IMR-90 (cell line): ENCODE results near the gene FGD5. TPM values are rescaled to one million over a fixed set of nuclear protein-coding genes. Genes with fewer than 3 reads are reported as not detected.

Source experiments
- ATAC-seq: fragments of 200-7000 bp; cut with Tn5 transposase; 2 replicates; pipeline ENCODE4 v1.9.1; 2020; ENCODE audit warnings: low read depth, mild to moderate bottlenecking, moderate library complexity
- BruUV-seq: library from RNA; stranded (reverse); fragments of 400-500 nt; replicated peaks from 2 replicates; lab custom pipeline; 2021; lab: Mats Ljungman, UMichigan
- CTCF ChIA-PET: fragments of 300-600 bp; formaldehyde crosslinking; extraction: SDS; loops from one replicate; lab custom pipeline; 2021; ENCODE audit warnings: antibody characterized with exemption; lab: Yijun Ruan, JAX
- POLR2A ChIA-PET: fragments of 300-600 bp; sonication (Branson Sonifier 250); formaldehyde crosslinking; loops from one replicate; lab custom pipeline; 2022; ENCODE audit warnings: antibody characterized with exemption; ENCODE audit not compliant: unreplicated experiment; lab: Charles Lee
- DNase-seq: peaks from one replicate; pipeline ENCODE4 v3.0.0; 2013
- H2AFZ ChIP-seq: replicated peaks from 2 replicates; pipeline ENCODE3; 2013; ENCODE audit warnings: low read length, mild to moderate bottlenecking; ENCODE audit not compliant: poor library complexity
- H2AK5ac ChIP-seq: 2 replicates; pipeline ENCODE4 v1.6.1; 2013; ENCODE audit warnings: low read depth, low read length, inconsistent platforms
- H2AK9ac ChIP-seq: replicated peaks from 2 replicates; pipeline ENCODE3; 2013; ENCODE audit warnings: mild to moderate bottlenecking, low read depth, low read length, moderate library complexity; ENCODE audit not compliant: poor library complexity
- H2BK120ac ChIP-seq: 2 replicates; pipeline ENCODE4 v1.6.1; 2013; ENCODE audit warnings: low read depth, low read length, inconsistent platforms
- H2BK15ac ChIP-seq: 3 replicates; pipeline ENCODE4 v1.6.1; 2013; ENCODE audit warnings: low read depth, low read length, inconsistent platforms
- H2BK20ac ChIP-seq: 2 replicates; pipeline ENCODE4 v1.6.1; 2013; ENCODE audit warnings: low read depth, mild to moderate bottlenecking, inconsistent platforms, low read length, moderate library complexity
- H2BK5ac ChIP-seq: 2 replicates; pipeline ENCODE4 v1.6.1; 2013; ENCODE audit warnings: mild to moderate bottlenecking, low read depth, low read length, inconsistent platforms; ENCODE audit not compliant: poor library complexity, severe bottlenecking
- H3K14ac ChIP-seq: replicated peaks from 2 replicates; pipeline ENCODE4 v1.6.1; 2013; ENCODE audit warnings: low read depth, low read length, inconsistent platforms
- H3K18ac ChIP-seq: 2 replicates; pipeline ENCODE4 v1.6.1; 2013; ENCODE audit warnings: low read depth, low read length, control low read depth
- H3K23ac ChIP-seq: 2 replicates; pipeline ENCODE4 v1.6.1; 2013; ENCODE audit warnings: low read depth, low read length, inconsistent platforms
- H3K27ac ChIP-seq: 2 replicates; pipeline ENCODE4 v1.5.1; 2013; ENCODE audit warnings: mild to moderate bottlenecking, control low read depth, low read length; ENCODE audit not compliant: insufficient read depth
- H3K27me3 ChIP-seq: 2 replicates; pipeline ENCODE4 v1.6.1; 2013; ENCODE audit warnings: low read length; ENCODE audit not compliant: control insufficient read depth, insufficient read depth
- H3K36me3 ChIP-seq: 2 replicates; pipeline ENCODE4 v1.6.1; 2013; ENCODE audit warnings: low read length, mixed read lengths; ENCODE audit not compliant: control insufficient read depth, insufficient read depth
- H3K4ac ChIP-seq: 2 replicates; pipeline ENCODE4 v1.6.1; 2013; ENCODE audit warnings: low read depth, low read length, inconsistent platforms
- H3K4me1 ChIP-seq: 2 replicates; pipeline ENCODE4 v1.6.1; 2013; ENCODE audit warnings: low read length, mixed read lengths; ENCODE audit not compliant: control insufficient read depth, insufficient read depth
- H3K4me2 ChIP-seq: 2 replicates; pipeline ENCODE4 v1.6.1; 2013; ENCODE audit warnings: low read depth, mild to moderate bottlenecking, control low read depth, low read length, moderate library complexity
- H3K4me3 ChIP-seq: 2 replicates; pipeline ENCODE4 v1.5.1; 2013; ENCODE audit warnings: low read depth, mild to moderate bottlenecking, control low read depth, low read length, moderate library complexity; ENCODE audit not compliant: insufficient read depth
- H3K56ac ChIP-seq: 2 replicates; pipeline ENCODE4 v1.6.1; 2013; ENCODE audit warnings: low read length, inconsistent platforms; ENCODE audit not compliant: insufficient read depth; ENCODE audit errors: extremely low read depth
- H3K79me1 ChIP-seq, 2 experiments: 2 replicates each; pipeline ENCODE4 v1.6.1; 2013; ENCODE audit warnings: low read length in 2 of 2, inconsistent platforms in 1 of 2, low read depth in 1 of 2
- H3K9ac ChIP-seq: 2 replicates; pipeline ENCODE4 v1.6.1; 2013; ENCODE audit warnings: low read depth, low read length, control low read depth
- H3K9me1 ChIP-seq: 2 replicates; pipeline ENCODE4 v1.6.1; 2013; ENCODE audit warnings: low read length, inconsistent platforms; ENCODE audit not compliant: insufficient read depth
- H3K9me3 ChIP-seq: 2 replicates; pipeline ENCODE4 v1.6.1; 2013; ENCODE audit warnings: low read length; ENCODE audit not compliant: control insufficient read depth, insufficient read depth
- H4K20me1 ChIP-seq: 2 replicates; pipeline ENCODE4 v1.6.1; 2013; ENCODE audit warnings: low read length, inconsistent platforms; ENCODE audit not compliant: insufficient read depth
- H4K5ac ChIP-seq: 2 replicates; pipeline ENCODE4 v1.6.1; 2013; ENCODE audit warnings: mild to moderate bottlenecking, low read depth, low read length, control low read depth
- H4K8ac ChIP-seq, 2 experiments: 2 replicates each; pipeline ENCODE4 v1.6.1; 2013; ENCODE audit warnings: low read depth in 2 of 2, low read length in 2 of 2, control low read depth in 1 of 2, inconsistent platforms in 1 of 2
- H4K91ac ChIP-seq: 2 replicates; pipeline ENCODE4 v1.6.1; 2013; ENCODE audit warnings: low read depth, low read length, inconsistent platforms; ENCODE audit not compliant: insufficient read depth
- CEBPB ChIP-seq: IDR thresholded peaks from 2 replicates; pipeline ENCODE4 v1.6.1; 2012; ENCODE audit warnings: low read depth, low read length, improper control_type of control experiment
- MXI1 ChIP-seq: IDR thresholded peaks from 2 replicates; pipeline ENCODE4 v1.6.1; 2012; ENCODE audit warnings: low read depth, mild to moderate bottlenecking, low read length, moderate library complexity, borderline replicate concordance
- WGBS, 2 experiments: methylation state at CpG; one replicate each; pipeline versions ENCODE4 v1.1.5 to v1.1.7; 2013; ENCODE audit warnings: missing lambda C conversion rate in 2 of 2; ENCODE audit not compliant: insufficient read length in 1 of 2; ENCODE audit errors: extremely low coverage in 2 of 2; 5-methylcytosine and 5-hydroxymethylcytosine counted together
- dilution Hi-C: fragments of 300-500 bp; cut with HindIII; formaldehyde crosslinking; loops from one replicate; pipeline ENCODE4 v1.14.3; 2018; ENCODE audit warnings: low sequenced_read_pairs; ENCODE audit not compliant: unreplicated experiment
- in situ Hi-C: fragments of 300-500 bp; cut with MboI; formaldehyde crosslinking; loops from 3 replicates; pipeline ENCODE4 v1.14.3; 2019; ENCODE audit warnings: low sequenced_read_pairs, inconsistent platforms, mixed read lengths
- intact Hi-C: fragments of 100-400 bp; cut with micrococcal nuclease; formaldehyde crosslinking; loops from 2 replicates; pipeline ENCODE4 v1.10.0; 2022
- polyA plus RNA-seq, 3 experiments: library from polyadenylated mRNA; depleted of rRNA; stranded (reverse); fragments of >200 nt; gene quantifications; 2 replicates each; pipeline ENCODE4 v1.2.3, GENCODE V29; 2012; ENCODE audit warnings: low replicate concordance in 1 of 3
- total RNA-seq: library from RNA; depleted of rRNA; stranded (reverse); fragments of >200 nt; gene quantifications from 2 replicates; pipeline ENCODE4 v1.2.3, GENCODE V29; 2012

Gene FGD5
- total and polyA plus RNA-seq, 2 of the 4 experiments (the other 2 are of a cell fraction), result not detected

- no TSS peak for BruUV-seq
- H3K9me1 ChIP-seq, result no peaks in the 10 kb centered on the region
- no peak overlapping the region for H2BK120ac ChIP-seq
- no peak overlapping the region for H2BK20ac ChIP-seq
- H3K79me1 ChIP-seq, result no peaks in the 10 kb centered on the region
- no peak overlapping the region for H4K8ac ChIP-seq
- TF ChIP-seq CEBPB (no peak), MXI1 (no peak)
- in situ Hi-C loops (no loop called here), dilution Hi-C loops (no loop called here), intact Hi-C loops (no loop called here)
- no peak overlapping the region for H4K5ac ChIP-seq
- H4K20me1 ChIP-seq, result no peaks in the 10 kb centered on the region
- no peak overlapping the region for H3K56ac ChIP-seq
- no peak overlapping the region for H3K4ac ChIP-seq
- H3K9me3 ChIP-seq, result no peaks in the 10 kb centered on the region
- POLR2A ChIA-PET, result no interaction called here
- no peak overlapping the region for H2BK15ac ChIP-seq
- H3K4me2 ChIP-seq, result no peak overlapping the region
- CTCF ChIA-PET, result no interaction called here
- H3K27ac ChIP-seq, result no peak overlapping the region
- no peak overlapping the region for H3K14ac ChIP-seq
- no peaks in the 10 kb centered on the region for H3K4me1 ChIP-seq
- no peak overlapping the region for H2AK9ac ChIP-seq
- H3K4me3 ChIP-seq, result no peak overlapping the region
- peaks cover 11% of the 10 kb centered on the region for H3K27me3 ChIP-seq
- H3K18ac ChIP-seq, result no peak overlapping the region
- H2AK5ac ChIP-seq, result no peak overlapping the region
- H3K36me3 ChIP-seq, result no peaks in the 10 kb centered on the region
- no peak overlapping the region for H3K23ac ChIP-seq
- H4K91ac ChIP-seq, result no peak overlapping the region
- no peak overlapping the region for H3K9ac ChIP-seq
- ATAC-seq (no peak), DNase-seq (no peak)
- no peak overlapping the region for H2AFZ ChIP-seq
- no CpG with 5 or more reads among the region's 2 CpGs for WGBS, 2 experiments
- H2BK5ac ChIP-seq, result no peak overlapping the region
Measured at GRCh38 chr3:14823393-14823792, 4.6 kb downstream of the FGD5 start.
